Suprapubic skin (tissue), 4 donors: ENCODE measurements around the gene IQCM. TPM values are rescaled to one million over a fixed set of nuclear protein-coding genes. Genes with fewer than 3 reads are reported as not detected.

Experiments
- DNase-seq, 2 donors: peaks; one replicate each; pipeline ENCODE4 v3.0.0-alpha.2; 2019; ENCODE audit warnings: low spot score in 2 of 2
- H3K27ac ChIP-seq: fragments of 200-600 bp; sonication (generic); one replicate; pipeline ENCODE4 v1.5.1; 2019
- H3K27me3 ChIP-seq: fragments of 200-600 bp; sonication (generic); one replicate; pipeline ENCODE4 v1.5.1; 2019
- H3K36me3 ChIP-seq: fragments of 200-600 bp; sonication (generic); one replicate; pipeline ENCODE4 v1.5.1; 2019
- H3K4me1 ChIP-seq: fragments of 200-600 bp; sonication (generic); one replicate; pipeline ENCODE4 v1.5.1; 2019
- H3K4me3 ChIP-seq: fragments of 200-600 bp; sonication (generic); one replicate; pipeline ENCODE4 v1.5.1; 2019; ENCODE audit warnings: mild to moderate bottlenecking
- H3K9me3 ChIP-seq: fragments of 200-600 bp; sonication (generic); one replicate; pipeline ENCODE4 v1.5.1; 2019
- EP300 ChIP-seq: sonication (generic); formaldehyde crosslinking; IDR thresholded peaks from one replicate; pipeline ENCODE4 v1.6.1; 2017; ENCODE audit warnings: antibody characterized with exemption
- POLR2A ChIP-seq, 2 donors: fragments of 450-650 bp; IDR thresholded peaks; one replicate each; pipeline ENCODE4 v1.6.1; 2017; ENCODE audit warnings: antibody characterized with exemption in 2 of 2, mild to moderate bottlenecking in 2 of 2, moderate library complexity in 2 of 2
- POLR2AphosphoS5 ChIP-seq, 3 donors: sonication (generic); formaldehyde crosslinking; IDR thresholded peaks; one replicate each; pipeline ENCODE4 v1.6.1; 2017; ENCODE audit warnings: antibody characterized with exemption in 3 of 3
- WGBS: methylation state at CpG from one replicate; pipeline ENCODE4 v1.1.5; 2018; 5-methylcytosine and 5-hydroxymethylcytosine counted together
- total RNA-seq, 4 donors: library from RNA; depleted of rRNA; stranded (reverse); fragments of >200 nt; gene quantifications; one replicate each; pipeline ENCODE4 v1.1.0, GENCODE V29; 2016
- TF ChIP-seq, protein P1 (sequence below), 2 donors: fragments of 200-600 bp in 1 of 2; fragments of 450-650 bp in 1 of 2; sonication (generic) in 1 of 2; IDR thresholded peaks; one replicate each; pipeline ENCODE4 v1.5.1; 2016 to 2019; ENCODE audit warnings: antibody characterized with exemption in 2 of 2, mild to moderate bottlenecking in 1 of 2, moderate library complexity in 1 of 2

Gene IQCM
- total RNA-seq, 4 donors from 2014 or later: not detected

DNA sequence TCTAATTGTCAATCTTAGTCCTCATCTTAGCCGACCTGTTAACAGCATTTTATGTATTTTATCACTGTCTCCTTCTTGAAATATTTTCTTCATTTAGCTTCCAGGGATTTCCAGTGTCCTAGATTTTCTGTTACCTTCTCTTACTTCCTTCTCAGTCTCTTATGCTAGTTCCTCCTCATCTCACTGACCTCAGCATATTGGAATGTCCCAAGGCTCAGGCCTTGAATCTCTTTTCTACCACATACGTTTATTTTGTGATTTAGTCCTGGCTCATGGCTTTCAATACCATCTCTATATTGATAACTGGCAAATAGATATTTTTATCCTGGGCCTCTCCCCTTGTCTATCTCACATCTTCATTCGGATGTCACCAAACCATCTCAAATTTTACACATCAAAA is 61.1 kb downstream of the IQCM start:
- H3K27ac ChIP-seq: no peak overlapping the region
- TF ChIP-seq POLR2A (IDR thresholded peaks at IDR 0.05) (no peak), EP300 (no peak), POLR2AphosphoS5 (IDR thresholded peaks at IDR 0.05) (no peak)
- TF ChIP-seq, protein P1, sequence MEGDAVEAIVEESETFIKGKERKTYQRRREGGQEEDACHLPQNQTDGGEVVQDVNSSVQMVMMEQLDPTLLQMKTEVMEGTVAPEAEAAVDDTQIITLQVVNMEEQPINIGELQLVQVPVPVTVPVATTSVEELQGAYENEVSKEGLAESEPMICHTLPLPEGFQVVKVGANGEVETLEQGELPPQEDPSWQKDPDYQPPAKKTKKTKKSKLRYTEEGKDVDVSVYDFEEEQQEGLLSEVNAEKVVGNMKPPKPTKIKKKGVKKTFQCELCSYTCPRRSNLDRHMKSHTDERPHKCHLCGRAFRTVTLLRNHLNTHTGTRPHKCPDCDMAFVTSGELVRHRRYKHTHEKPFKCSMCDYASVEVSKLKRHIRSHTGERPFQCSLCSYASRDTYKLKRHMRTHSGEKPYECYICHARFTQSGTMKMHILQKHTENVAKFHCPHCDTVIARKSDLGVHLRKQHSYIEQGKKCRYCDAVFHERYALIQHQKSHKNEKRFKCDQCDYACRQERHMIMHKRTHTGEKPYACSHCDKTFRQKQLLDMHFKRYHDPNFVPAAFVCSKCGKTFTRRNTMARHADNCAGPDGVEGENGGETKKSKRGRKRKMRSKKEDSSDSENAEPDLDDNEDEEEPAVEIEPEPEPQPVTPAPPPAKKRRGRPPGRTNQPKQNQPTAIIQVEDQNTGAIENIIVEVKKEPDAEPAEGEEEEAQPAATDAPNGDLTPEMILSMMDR (IDR thresholded peaks at IDR 0.05): no peak
- no peaks in the 10 kb centered on the region for H3K4me1 ChIP-seq
- no peak for DNase-seq
- H3K36me3 ChIP-seq: no peaks in the 10 kb centered on the region
- WGBS: 71% methylated on average over 3 of the region's 3 CpGs
- H3K4me3 ChIP-seq: no peak overlapping the region
- H3K27me3 ChIP-seq: no peaks in the 10 kb centered on the region
- no peaks in the 10 kb centered on the region for H3K9me3 ChIP-seq

DNA sequence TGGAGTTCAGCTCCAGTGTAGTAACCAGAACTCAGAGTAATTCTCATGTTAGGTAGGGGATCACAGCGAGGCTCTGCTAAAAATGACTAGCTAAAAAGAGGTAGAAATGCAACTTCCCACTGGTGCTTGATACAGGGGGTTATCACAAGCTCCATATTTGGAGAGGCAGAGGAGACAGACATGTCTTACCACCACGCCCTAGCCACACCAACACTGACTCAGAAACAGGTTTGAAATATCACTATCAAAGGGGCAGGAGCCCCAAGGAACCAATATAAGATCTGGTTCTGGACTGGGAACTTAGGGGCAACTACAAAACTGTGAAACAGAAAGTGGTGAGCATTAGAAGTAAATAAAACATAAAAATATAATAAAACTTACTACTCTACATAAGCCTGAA is 62.9 kb downstream of the IQCM start:
- no peaks in the 10 kb centered on the region for H3K9me3 ChIP-seq
- no peak overlapping the region for H3K27ac ChIP-seq
- TF ChIP-seq, protein P1 (IDR thresholded peaks at IDR 0.05): no peak
- TF ChIP-seq EP300 (no peak), POLR2AphosphoS5 (IDR thresholded peaks at IDR 0.05) (no peak), POLR2A (IDR thresholded peaks at IDR 0.05) (no peak)
- 66% methylated on average over 2 of the region's 2 CpGs for WGBS
- H3K4me1 ChIP-seq: no peaks in the 10 kb centered on the region
- no peak overlapping the region for H3K4me3 ChIP-seq
- no peaks in the 10 kb centered on the region for H3K36me3 ChIP-seq
- DNase-seq: no peak
- no peaks in the 10 kb centered on the region for H3K27me3 ChIP-seq

DNA sequence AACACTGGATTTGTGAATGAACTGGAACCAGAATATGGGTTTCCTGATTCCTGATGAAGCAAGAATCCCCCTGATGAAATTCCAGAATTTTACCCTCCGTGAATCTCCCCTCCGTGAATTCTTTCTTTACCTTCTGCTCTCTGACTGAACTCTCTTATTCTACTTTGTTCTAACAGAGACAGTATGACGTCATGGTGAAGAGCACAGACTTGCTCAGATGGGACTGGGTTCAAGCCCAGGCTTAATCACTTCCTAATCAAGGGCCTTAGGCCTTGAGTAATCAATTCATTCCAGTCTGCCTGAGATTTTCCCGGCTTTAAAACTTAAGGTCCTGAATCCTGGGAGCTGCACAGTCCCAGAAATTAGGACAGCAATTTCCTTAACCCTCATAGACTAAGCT is 64.5 kb downstream of the IQCM start:
- H3K27me3 ChIP-seq: no peaks in the 10 kb centered on the region
- no peak for TF ChIP-seq POLR2AphosphoS5 (IDR thresholded peaks at IDR 0.05)
- DNase-seq: no peak
- no peak overlapping the region for H3K4me3 ChIP-seq
- WGBS: 54% methylated on average over 4 of the region's 4 CpGs
- H3K4me1 ChIP-seq: no peaks in the 10 kb centered on the region
- H3K27ac ChIP-seq: no peak overlapping the region
- no peaks in the 10 kb centered on the region for H3K9me3 ChIP-seq
- H3K36me3 ChIP-seq: no peaks in the 10 kb centered on the region

DNA sequence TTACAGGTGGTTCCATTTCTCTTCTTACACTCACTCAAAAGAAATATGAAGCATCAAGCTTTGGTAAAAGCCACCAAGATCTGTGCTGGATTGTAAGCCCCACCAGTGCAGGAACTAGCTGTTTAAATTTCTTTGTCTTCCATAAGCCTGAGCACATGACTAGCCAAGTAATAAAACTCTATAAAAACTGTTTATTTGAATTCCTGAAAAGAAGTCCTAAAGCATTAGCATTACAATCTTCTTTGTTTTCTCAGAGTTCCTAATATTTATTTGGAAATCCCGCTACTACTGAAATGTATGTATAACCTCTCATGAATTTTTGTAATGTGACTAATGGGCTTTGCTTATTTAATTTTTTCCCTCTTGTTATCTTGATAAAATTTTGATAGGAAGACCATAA is 65.9 kb downstream of the IQCM start:
- TF ChIP-seq POLR2AphosphoS5 (IDR thresholded peaks at IDR 0.05) (no peak), POLR2A (IDR thresholded peaks at IDR 0.05) (no peak), EP300 (no peak)
- TF ChIP-seq, protein P1 (IDR thresholded peaks at IDR 0.05): no peak
- Histone ChIP-seq H3K27me3 (no peaks in the 10 kb centered on the region), H3K27ac (no peak overlapping the region), H3K4me1 (no peaks in the 10 kb centered on the region), H3K36me3 (no peaks in the 10 kb centered on the region), H3K9me3 (no peaks in the 10 kb centered on the region), H3K4me3 (no peak overlapping the region)
- no peak for DNase-seq
- WGBS: 94% methylated on average over 1 of the region's 1 CpG

DNA sequence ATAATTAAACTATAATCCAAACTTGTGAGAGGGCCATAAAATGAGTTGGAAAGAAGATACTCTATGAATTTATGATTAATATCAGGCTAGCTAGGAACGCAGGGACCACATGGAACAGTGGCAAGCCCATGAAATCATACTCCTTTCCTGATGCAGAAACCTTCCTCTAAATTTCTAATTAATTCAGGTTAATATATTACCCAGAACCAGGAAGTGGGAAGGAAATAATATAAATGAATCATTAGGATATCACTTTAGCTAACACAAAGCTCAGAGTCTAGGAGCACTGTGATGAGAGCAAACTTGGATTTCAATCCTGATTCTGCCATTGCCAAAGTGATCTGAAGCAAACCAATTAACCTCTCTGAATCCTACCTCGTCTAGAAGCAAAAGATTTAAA is 68.0 kb downstream of the IQCM start:
- no peak for DNase-seq
- no peak overlapping the region for H3K27ac ChIP-seq
- H3K4me1 ChIP-seq: no peaks in the 10 kb centered on the region
- H3K4me3 ChIP-seq: no peak overlapping the region
- H3K27me3 ChIP-seq: no peaks in the 10 kb centered on the region
- 74% methylated on average over 2 of the region's 2 CpGs for WGBS
- H3K9me3 ChIP-seq: no peaks in the 10 kb centered on the region
- no peak for TF ChIP-seq POLR2A (IDR thresholded peaks at IDR 0.05)
- no peak for TF ChIP-seq EP300
- no peak for TF ChIP-seq POLR2AphosphoS5 (IDR thresholded peaks at IDR 0.05)
- TF ChIP-seq, protein P1 (IDR thresholded peaks at IDR 0.05): no peak
- H3K36me3 ChIP-seq: no peaks in the 10 kb centered on the region

DNA sequence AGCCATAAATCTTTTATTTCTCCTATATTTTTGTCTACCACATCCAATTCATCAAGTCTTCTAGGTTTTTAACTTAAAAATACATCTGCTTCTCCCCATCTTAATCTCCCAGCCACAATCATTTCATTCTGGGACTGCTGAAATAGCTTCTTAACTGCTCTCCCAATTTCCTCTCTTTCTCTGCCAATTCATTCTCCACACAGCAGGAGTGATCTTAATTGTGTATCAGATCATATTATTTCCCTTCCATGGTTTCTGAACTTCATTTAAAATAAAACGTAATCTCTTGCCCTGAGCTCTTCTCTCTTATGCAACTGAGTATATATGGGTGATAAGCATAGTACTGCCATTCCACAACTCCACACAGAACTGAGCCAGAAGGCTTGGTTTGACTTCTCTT is 69.4 kb downstream of the IQCM start:
- WGBS: 72% methylated on average over 1 of the region's 1 CpG
- no peak overlapping the region for H3K27ac ChIP-seq
- H3K27me3 ChIP-seq: no peaks in the 10 kb centered on the region
- DNase-seq: no peak
- no peaks in the 10 kb centered on the region for H3K9me3 ChIP-seq
- TF ChIP-seq POLR2AphosphoS5 (IDR thresholded peaks at IDR 0.05) (no peak), POLR2A (IDR thresholded peaks at IDR 0.05) (no peak), EP300 (no peak)
- TF ChIP-seq, protein P1 (IDR thresholded peaks at IDR 0.05): no peak
- no peak overlapping the region for H3K4me3 ChIP-seq
- no peaks in the 10 kb centered on the region for H3K36me3 ChIP-seq
- no peaks in the 10 kb centered on the region for H3K4me1 ChIP-seq
